Uterus (tissue), 2 donors: ENCODE results near the gene CARD9.

Experiments
- CTCF ChIP-seq, 4 experiments: fragments of 200-600 bp in 2 of 4; fragments of 450-650 bp in 2 of 4; sonication (generic) in 2 of 4; IDR thresholded peaks; one replicate each; pipeline ENCODE4 v1.5.1; 2016 to 2019; ENCODE audit warnings: antibody characterized with exemption in 4 of 4, mild to moderate bottlenecking in 2 of 4, moderate library complexity in 1 of 4
- POLR2A ChIP-seq, 2 donors: fragments of 450-650 bp; IDR thresholded peaks; one replicate each; pipeline ENCODE4 v1.6.1; 2016; ENCODE audit warnings: antibody characterized with exemption in 2 of 2, mild to moderate bottlenecking in 1 of 2, moderate library complexity in 1 of 2

- TF ChIP-seq CTCF (IDR thresholded peaks at IDR 0.05): no peak
- TF ChIP-seq POLR2A (IDR thresholded peaks at IDR 0.05): no peak
Observed at GRCh38 chr9:136321561-136321960, 51.9 kb downstream of the CARD9 start.
